SK-N-MC (cell line): Measurements from ENCODE around the gene HELZ.

ENCODE experiments used
- EZH2 ChIP-seq: fragments of 200-600 bp; sonication (generic); IDR thresholded peaks from one replicate; pipeline ENCODE4 v1.6.1; 2017; ENCODE audit warnings: antibody characterized with exemption
- FOXP2 ChIP-seq: optimal IDR thresholded peaks from 2 replicates; pipeline ENCODE3; 2011; ENCODE audit warnings: mild to moderate bottlenecking, moderate library complexity; ENCODE audit not compliant: insufficient read depth; ENCODE audit errors: extremely low read length, control extremely low read depth
- POLR2AphosphoS5 ChIP-seq: IDR thresholded peaks from 2 replicates; pipeline ENCODE4 v1.6.1; 2012; ENCODE audit warnings: mild to moderate bottlenecking, low read depth, low read length, borderline replicate concordance

DNA sequence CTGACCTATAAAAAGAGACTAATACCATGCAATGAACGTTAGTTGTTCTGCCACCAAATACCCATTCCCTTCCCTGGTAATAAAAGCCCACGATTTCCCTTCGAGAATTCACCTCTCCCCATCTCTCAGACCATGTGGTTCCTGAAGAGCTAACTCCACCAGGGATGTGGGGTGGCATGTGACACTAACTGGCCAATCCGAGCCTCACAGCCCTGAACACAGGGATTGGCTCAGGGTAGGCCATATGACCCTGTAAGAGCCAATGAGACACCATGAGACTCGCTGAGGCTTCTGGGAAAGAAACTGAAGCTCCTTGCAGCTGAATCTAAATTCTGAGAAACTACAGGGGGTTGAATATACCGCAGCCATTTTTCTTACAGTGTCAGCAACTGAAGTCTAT lies 21.1 kb downstream of the HELZ start:
- TF ChIP-seq EZH2 (no peak), POLR2AphosphoS5 (no peak), FOXP2 (no peak)
